Stomach (tissue), 4 donors: ENCODE results near the gene MSX1.

Experiments
- POLR2A ChIP-seq, 4 donors: fragments of 450-650 bp; IDR thresholded peaks; one replicate each; pipeline ENCODE4 v1.6.1; 2016; ENCODE audit warnings: antibody characterized with exemption in 4 of 4, control low read depth in 2 of 4, mild to moderate bottlenecking in 1 of 4, moderate library complexity in 1 of 4
- POLR2AphosphoS5 ChIP-seq, 3 donors: sonication (generic); formaldehyde crosslinking; IDR thresholded peaks; one replicate each; pipeline ENCODE4 v1.6.1; 2016; ENCODE audit warnings: antibody characterized with exemption in 3 of 3
- TF ChIP-seq, protein P1 (sequence below), 7 experiments: fragments of 450-650 bp in 4 of 7; fragments of 200-600 bp in 3 of 7; sonication (generic) in 3 of 7; IDR thresholded peaks; one replicate each; pipeline ENCODE4 v1.5.1; 2016 to 2019; ENCODE audit warnings: antibody characterized with exemption in 7 of 7, control low read depth in 2 of 7, mild to moderate bottlenecking in 1 of 7

DNA sequence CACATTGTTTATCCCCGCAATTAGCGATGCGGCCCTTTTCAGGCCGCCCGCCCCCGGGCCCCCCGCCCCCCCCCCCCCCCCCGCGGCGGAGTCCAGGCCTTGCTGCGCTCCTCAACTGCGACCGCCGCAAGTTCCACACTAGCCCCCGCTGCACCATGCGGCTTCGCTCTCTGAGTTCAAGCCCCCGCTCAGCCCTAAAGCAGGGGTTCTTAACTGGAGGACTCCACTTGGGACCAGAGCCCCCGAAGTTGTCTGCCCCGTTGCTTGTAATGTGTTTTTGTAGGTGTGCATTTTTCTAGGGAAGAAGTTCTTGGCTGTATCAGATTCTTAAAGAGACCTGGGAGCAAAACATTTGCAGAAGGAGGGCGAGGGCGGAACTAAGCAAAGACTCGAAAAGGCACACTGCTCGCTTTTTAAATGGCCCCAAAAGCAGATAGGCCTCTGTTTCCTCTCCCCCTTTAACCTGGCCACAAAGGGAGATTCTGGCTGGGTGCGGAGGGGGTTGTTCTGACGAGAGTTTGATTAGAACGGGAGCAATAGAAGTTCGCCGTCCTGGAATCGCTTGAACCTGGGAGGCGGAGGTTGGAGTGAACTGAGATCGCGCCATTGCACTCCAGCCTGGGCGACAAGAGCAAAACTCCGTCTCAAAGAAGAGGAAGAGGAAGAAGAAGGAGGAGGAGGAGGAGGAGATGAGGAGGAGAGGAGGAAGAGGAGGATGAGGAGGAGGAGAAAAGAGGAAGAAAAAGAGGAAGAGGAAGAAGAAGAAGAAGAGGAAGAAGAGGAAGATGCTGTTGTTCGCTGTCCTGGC lies 2.3 kb upstream of the MSX1 start:
- TF ChIP-seq, protein P1, sequence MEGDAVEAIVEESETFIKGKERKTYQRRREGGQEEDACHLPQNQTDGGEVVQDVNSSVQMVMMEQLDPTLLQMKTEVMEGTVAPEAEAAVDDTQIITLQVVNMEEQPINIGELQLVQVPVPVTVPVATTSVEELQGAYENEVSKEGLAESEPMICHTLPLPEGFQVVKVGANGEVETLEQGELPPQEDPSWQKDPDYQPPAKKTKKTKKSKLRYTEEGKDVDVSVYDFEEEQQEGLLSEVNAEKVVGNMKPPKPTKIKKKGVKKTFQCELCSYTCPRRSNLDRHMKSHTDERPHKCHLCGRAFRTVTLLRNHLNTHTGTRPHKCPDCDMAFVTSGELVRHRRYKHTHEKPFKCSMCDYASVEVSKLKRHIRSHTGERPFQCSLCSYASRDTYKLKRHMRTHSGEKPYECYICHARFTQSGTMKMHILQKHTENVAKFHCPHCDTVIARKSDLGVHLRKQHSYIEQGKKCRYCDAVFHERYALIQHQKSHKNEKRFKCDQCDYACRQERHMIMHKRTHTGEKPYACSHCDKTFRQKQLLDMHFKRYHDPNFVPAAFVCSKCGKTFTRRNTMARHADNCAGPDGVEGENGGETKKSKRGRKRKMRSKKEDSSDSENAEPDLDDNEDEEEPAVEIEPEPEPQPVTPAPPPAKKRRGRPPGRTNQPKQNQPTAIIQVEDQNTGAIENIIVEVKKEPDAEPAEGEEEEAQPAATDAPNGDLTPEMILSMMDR (IDR thresholded peaks at IDR 0.05): no peak
- TF ChIP-seq POLR2A (IDR thresholded peaks at IDR 0.05) (no peak), POLR2AphosphoS5 (IDR thresholded peaks at IDR 0.05) (no peak)
